Measurements from ENCODE around the gene ZMIZ2. TPM values are rescaled to one million over a fixed set of nuclear protein-coding genes. Genes with fewer than 3 reads are reported as not detected.
"Not testable (repeated sequence)": the region's sequence is repeated elsewhere in the genome, so short reads cannot be mapped to it uniquely, and the experiment has no call there.

Gene ZMIZ2
- total and polyA plus RNA-seq, 2 experiments from 2014 or later = 15.5 to 46.1 TPM

- TF ChIP-seq JUNB (IDR thresholded peaks at IDR 0.05; ENCODE audit: unreplicated experiment) = no peak
- no peak for TF ChIP-seq ZNF114 (CRISPR knock-in tag; IDR thresholded peaks at IDR 0.05)
- no peak for TF ChIP-seq ETS1 (IDR thresholded peaks at IDR 0.05)
- TF ChIP-seq, protein P1, sequence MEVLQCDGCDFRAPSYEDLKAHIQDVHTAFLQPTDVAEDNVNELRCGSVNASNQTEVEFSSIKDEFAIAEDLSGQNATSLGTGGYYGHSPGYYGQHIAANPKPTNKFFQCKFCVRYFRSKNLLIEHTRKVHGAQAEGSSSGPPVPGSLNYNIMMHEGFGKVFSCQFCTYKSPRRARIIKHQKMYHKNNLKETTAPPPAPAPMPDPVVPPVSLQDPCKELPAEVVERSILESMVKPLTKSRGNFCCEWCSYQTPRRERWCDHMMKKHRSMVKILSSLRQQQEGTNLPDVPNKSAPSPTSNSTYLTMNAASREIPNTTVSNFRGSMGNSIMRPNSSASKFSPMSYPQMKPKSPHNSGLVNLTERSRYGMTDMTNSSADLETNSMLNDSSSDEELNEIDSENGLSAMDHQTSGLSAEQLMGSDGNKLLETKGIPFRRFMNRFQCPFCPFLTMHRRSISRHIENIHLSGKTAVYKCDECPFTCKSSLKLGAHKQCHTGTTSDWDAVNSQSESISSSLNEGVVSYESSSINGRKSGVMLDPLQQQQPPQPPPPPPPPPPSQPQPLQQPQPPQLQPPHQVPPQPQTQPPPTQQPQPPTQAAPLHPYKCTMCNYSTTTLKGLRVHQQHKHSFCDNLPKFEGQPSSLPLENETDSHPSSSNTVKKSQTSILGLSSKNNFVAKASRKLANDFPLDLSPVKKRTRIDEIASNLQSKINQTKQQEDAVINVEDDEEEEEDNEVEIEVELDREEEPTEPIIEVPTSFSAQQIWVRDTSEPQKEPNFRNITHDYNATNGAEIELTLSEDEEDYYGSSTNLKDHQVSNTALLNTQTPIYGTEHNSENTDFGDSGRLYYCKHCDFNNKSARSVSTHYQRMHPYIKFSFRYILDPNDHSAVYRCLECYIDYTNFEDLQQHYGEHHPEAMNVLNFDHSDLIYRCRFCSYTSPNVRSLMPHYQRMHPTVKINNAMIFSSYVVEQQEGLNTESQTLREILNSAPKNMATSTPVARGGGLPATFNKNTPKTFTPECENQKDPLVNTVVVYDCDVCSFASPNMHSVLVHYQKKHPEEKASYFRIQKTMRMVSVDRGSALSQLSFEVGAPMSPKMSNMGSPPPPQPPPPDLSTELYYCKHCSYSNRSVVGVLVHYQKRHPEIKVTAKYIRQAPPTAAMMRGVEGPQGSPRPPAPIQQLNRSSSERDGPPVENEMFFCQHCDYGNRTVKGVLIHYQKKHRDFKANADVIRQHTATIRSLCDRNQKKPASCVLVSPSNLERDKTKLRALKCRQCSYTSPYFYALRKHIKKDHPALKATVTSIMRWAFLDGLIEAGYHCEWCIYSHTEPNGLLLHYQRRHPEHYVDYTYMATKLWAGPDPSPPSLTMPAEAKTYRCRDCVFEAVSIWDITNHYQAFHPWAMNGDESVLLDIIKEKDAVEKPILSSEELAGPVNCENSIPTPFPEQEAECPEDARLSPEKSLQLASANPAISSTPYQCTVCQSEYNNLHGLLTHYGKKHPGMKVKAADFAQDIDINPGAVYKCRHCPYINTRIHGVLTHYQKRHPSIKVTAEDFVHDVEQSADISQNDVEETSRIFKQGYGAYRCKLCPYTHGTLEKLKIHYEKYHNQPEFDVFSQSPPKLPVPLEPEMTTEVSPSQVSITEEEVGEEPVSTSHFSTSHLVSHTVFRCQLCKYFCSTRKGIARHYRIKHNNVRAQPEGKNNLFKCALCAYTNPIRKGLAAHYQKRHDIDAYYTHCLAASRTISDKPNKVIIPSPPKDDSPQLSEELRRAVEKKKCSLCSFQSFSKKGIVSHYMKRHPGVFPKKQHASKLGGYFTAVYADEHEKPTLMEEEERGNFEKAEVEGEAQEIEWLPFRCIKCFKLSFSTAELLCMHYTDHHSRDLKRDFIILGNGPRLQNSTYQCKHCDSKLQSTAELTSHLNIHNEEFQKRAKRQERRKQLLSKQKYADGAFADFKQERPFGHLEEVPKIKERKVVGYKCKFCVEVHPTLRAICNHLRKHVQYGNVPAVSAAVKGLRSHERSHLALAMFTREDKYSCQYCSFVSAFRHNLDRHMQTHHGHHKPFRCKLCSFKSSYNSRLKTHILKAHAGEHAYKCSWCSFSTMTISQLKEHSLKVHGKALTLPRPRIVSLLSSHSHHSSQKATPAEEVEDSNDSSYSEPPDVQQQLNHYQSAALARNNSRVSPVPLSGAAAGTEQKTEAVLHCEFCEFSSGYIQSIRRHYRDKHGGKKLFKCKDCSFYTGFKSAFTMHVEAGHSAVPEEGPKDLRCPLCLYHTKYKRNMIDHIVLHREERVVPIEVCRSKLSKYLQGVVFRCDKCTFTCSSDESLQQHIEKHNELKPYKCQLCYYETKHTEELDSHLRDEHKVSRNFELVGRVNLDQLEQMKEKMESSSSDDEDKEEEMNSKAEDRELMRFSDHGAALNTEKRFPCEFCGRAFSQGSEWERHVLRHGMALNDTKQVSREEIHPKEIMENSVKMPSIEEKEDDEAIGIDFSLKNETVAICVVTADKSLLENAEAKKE (CRISPR knock-in tag; IDR thresholded peaks at IDR 0.05) = no peak
- no peak for TF ChIP-seq CREB1 (CRISPR knock-in tag; IDR thresholded peaks at IDR 0.05; ENCODE audit: low read depth)
- Histone ChIP-seq H3F3A (replicated peaks; ENCODE audit: low read depth) (no peaks in the 10 kb centered on the region), H3K9me2 (ENCODE audit: insufficient read depth) (no peaks in the 10 kb centered on the region), H3K36me3 (ENCODE audit: insufficient read depth) (no peaks in the 10 kb centered on the region), H3K27ac (ENCODE audit: low read depth) (no peak overlapping the region), H3K4me3 (no peak overlapping the region), H3K4me1 (ENCODE audit: insufficient read depth) (no peaks in the 10 kb centered on the region), H3K27me3 (ENCODE audit: insufficient read depth) (no peaks in the 10 kb centered on the region), H3K4me2 (no peak overlapping the region), H4K20me1 (replicated peaks; ENCODE audit: insufficient read depth) (no peaks in the 10 kb centered on the region), H2AFZ (0 out of 2 replicates have a peak overlapping the region, but pooled peaks have one; percentile 47), H3K79me2 (replicated peaks; ENCODE audit: insufficient read depth) (no peaks in the 10 kb centered on the region)
- ATAC-seq = no peak
- Mint-ChIP-seq H3K4me3 (no peak overlapping the region), H3K9me3 (no peaks in the 10 kb centered on the region), H3K27me3 (ENCODE audit: insufficient read depth, low read depth, poor library complexity) (peaks cover 2% of the 10 kb centered on the region), H3K36me3 (ENCODE audit: low read depth) (no peaks in the 10 kb centered on the region), H3K27ac (no peak overlapping the region), H3K4me1 (no peaks in the 10 kb centered on the region)
- DNase-seq (ENCODE audit: low spot score) = no peak
Measured at GRCh38 chr7:44729949-44730590, 18.6 kb upstream of the ZMIZ2 start.

GRCh38 chr7:44732971-44733370 lies 15.7 kb upstream of the ZMIZ2 start:
- H3K4me2 ChIP-seq; H3K27me3 Mint-ChIP-seq (ENCODE audit: insufficient read depth, low read depth, poor library complexity); H4K20me1 ChIP-seq (replicated peaks; ENCODE audit: insufficient read depth); ATAC-seq; H3K9me3 Mint-ChIP-seq; H3F3A ChIP-seq (replicated peaks; ENCODE audit: low read depth); DNase-seq (ENCODE audit: low spot score); H3K4me3 ChIP-seq; H3K27me3 ChIP-seq (ENCODE audit: insufficient read depth); H3K4me1 ChIP-seq (ENCODE audit: insufficient read depth); H3K27ac Mint-ChIP-seq; H3K27ac ChIP-seq (ENCODE audit: low read depth); H2AFZ ChIP-seq; H3K4me1 Mint-ChIP-seq; H3K9me2 ChIP-seq (ENCODE audit: insufficient read depth); H3K79me2 ChIP-seq (replicated peaks; ENCODE audit: insufficient read depth); H3K36me3 ChIP-seq (ENCODE audit: insufficient read depth); H3K4me3 Mint-ChIP-seq; H3K36me3 Mint-ChIP-seq (ENCODE audit: low read depth): not testable (repeated sequence)

All from GM23338 (cell line).